Stimulated activated CD8-positive, alpha-beta memory T cell treated with anti-CD3 and anti-CD28 coated beads, Interleukin-4, amount 100 ng/mL, for 24 hours (primary cell): ENCODE measurements around the gene PYY.
"Not testable (repeated sequence)": the region's sequence is repeated elsewhere in the genome, so short reads cannot be mapped to it uniquely, and the experiment has no call there.

Experiments
- DNase-seq: peaks from one replicate; pipeline ENCODE4 v3.0.0-alpha.2; 2020; ENCODE audit warnings: low read depth

PYY gene

GRCh38 chr17:43978078-43978477 is 24.3 kb upstream of the PYY start:
- no peak for DNase-seq

DNA sequence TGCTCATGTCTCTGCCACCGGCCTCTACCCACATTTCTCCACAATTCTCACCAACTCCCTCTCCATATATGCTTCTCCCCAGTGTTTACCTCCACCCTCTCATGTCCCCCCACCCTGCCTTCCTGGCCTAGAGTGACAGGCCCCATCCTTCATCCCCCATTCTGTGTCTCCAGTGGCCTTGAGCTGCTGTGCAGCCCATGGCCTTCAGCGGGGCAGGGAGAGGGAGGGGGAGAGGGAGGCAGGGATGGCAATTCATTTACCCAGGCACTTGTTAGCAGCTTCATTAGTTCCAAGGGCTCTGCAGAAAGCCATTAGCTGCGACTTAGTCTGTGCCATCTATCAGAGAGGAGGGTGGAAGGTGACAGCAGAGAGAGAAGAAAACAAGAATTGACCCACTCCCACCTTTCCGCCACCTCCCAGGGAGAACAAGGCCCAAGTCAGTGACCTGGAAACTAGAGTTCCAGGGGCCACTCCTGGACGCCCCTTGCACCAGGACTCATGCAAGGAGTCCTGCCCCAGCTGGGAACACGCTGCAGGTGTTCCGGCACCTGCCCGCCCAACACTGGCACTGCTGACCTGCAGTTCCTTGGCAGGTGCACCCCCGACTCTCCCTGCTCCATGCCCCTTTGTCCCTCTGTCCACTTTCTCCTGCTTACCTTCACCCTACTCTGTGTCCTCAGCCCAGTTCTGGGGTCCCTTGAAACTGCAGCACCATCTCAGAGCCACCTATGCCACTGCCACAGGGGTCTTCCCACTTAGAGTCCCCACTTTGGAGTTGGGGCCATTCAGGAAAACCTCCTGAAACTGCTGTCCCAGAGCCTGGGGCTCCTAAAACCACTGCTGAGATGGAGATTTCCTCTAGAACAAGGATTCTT is 23.5 kb upstream of the PYY start:
- DNase-seq, result no peak

- no peak for DNase-seq
These were observed 22.2 kb upstream of the PYY start for GRCh38 chr17:43975898-43976297.

DNA sequence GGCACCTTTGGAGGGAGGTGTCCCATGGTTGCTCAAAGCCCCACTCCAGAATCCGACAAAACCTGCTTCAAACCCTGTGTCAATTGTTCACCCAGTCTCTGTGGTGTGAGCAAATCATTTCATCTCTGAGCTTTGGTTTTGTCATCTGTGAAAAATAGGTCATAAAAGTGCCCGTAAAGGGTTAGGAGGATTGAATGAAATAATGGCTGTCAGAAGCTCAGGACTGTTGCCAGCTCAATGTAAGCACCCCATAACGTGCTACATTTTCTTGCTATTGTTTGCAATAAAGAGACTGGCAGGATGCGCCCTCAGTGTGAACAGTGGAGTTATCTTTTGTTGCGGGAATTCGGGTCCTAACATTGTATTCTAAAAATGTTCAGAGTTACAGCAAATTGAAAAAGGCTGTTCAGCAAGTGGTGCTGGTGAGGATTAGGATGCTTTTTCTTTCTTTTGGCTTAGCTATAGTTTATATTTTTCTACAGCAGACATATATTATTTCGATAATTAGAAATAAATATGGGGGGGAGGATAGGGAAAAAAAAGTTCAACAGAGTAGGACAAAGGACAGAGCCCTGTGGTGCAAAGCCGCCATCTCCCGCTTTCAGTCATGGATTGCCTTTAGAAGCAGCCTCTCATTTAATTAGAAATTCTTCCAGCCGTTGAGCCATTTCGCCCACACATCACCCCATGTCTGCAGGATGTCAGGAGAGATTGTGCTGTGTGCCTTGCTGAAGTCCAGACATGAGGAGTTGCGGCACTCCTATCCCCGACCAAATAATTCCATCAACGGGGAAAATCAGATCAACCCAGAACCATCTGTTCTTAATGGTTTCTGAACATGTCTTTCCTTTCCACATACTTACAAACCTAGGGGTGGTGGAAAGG is 20.9 kb upstream of the PYY start:
- no peak for DNase-seq

DNA sequence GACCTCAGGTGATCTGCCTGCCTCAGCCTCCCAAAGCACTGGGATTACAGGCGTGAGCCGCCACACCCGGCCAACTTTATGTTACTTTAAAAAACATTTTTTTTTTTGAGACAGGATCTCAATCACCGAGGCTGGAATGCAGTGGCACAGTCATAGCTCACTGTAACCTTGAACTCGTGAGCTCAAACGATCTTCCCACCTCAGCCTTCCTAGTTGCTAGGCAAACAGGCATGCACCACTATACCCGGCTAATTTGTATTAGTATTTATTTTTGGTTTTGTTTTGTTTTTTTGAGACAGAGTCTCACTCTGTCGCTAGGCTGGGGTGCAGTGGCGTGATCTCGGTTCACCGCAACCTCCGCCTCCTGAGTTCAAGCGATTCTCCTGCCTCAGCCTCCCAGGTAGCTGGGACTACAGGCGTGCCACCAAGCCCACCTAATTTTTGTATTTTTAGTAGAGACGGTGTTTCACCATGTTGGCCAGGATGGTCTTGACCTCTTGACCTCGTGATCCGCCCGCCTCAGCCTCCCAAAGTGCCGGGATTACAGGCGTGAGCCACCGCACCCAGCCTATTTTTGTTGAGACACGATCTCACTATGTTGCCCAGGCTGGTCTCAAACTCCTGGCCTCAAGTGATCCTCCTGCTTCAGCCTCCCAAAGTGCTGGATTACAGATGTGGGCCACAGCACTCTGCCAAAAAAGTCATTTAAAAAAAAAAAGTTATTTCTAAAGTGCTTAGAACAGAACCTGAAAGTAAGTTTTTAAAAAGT is 18.9 kb upstream of the PYY start:
- DNase-seq, result not testable (repeated sequence)

GRCh38 chr17:43971436-43971835 is 17.7 kb upstream of the PYY start:
- DNase-seq, result not testable (repeated sequence)

- DNase-seq, result no peak
These were observed 16.6 kb upstream of the PYY start for GRCh38 chr17:43970366-43970765.

DNA sequence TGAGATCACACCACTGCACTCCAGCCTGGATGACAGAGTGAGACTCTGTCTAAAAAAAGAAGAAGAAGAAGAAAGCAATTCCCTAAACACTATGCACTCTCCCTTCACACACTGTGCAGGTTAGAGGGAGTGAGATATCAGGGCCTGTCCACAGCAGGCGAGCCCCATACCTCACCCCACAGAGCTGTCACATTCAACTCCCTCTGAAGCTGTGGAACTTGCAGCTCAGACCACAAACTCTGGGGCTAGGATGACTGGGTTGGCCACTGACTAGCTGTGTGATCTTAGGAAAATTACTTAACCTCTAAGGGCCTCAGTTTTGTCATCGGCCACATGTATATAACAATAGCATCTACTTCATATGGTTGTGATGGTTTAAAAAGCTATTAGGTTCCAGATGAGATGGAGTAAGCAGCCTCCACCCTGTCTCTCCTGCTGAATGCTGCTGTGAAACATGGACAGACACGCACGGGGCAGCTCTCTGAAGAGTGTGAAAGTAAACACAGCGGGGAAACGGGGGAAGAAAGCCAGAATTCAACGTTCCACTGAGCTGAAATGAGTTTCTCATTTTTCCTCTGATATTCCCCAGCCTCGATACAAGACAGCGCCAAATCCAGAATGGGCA is 13.6 kb upstream of the PYY start:
- DNase-seq, result no peak

DNA sequence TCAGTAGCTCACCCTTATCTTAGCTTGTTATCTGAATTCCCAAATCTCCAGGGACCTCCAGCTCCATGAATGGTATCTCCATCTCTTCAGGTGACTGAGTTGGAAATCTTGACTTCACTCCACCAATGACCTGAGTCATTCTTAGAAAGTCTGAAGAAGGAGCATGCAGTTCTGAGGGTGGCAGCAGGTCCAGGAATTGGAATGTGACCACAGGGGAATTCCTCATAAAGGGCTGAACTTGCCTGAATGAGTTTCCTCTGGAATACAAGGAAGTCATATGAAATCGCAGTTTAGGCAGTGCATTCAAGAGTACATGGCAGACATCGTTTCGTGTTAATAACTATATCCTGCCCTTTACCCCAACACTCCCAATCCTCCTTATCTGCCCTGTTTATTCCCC is 12.5 kb upstream of the PYY start:
- no peak for DNase-seq

GRCh38 chr17:43962479-43962878 is 8.7 kb upstream of the PYY start:
- DNase-seq, result no peak

DNA sequence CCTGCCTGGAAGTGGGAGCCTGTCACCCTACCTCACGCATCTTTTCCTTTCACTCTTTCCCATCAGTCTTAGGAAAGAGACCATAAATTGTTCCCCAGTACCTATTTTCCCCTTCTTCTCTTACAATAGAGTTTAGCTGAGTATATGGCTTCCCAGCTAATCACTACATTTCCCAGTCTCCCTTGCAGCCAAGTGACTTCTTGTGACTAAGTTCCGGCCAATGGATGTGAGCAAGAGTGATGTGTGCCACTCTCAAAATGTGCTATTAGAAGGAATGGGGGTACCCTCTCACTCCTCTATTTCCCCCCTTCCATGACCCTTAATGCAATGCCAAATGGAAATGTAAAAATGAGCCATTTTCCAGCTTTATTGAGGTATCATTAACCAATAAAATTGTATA is 8.2 kb upstream of the PYY start:
- no peak for DNase-seq

- DNase-seq, result not testable (repeated sequence)
These were observed 7.6 kb upstream of the PYY start for GRCh38 chr17:43961292-43961691.

- DNase-seq, result no peak
These were observed 5.1 kb upstream of the PYY start for GRCh38 chr17:43958748-43959352.

GRCh38 chr17:43956222-43956621 is 2.5 kb upstream of the PYY start:
- no peak for DNase-seq

GRCh38 chr17:43952724-43953666 is 745 bp downstream of the PYY start:
- no peak for DNase-seq

- no peak for DNase-seq
These were observed 1.4 kb downstream of the PYY start for GRCh38 chr17:43952351-43952723.

DNA sequence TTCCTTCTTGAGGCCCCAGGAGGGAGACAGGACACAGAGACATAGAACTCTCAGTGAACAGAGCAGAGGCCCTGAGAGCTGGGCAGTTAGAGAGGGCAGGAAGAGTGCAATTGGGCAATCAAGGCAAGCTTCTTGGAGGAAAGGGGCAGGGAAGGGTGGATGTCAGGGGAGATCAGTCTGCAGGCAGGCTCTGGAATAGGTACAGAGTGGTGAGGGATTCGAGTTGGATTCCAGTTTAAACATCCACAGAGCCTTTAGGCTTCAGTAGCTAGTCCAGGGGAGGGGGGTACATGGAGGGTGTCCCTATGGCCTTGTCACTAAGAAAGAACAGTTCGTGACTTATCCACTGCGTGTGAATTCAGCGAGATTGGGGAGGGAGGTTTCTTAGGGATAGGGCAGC is 2.0 kb downstream of the PYY start:
- no peak for DNase-seq

GRCh38 chr17:43950554-43950953 is 3.2 kb downstream of the PYY start:
- DNase-seq, result no peak

DNA sequence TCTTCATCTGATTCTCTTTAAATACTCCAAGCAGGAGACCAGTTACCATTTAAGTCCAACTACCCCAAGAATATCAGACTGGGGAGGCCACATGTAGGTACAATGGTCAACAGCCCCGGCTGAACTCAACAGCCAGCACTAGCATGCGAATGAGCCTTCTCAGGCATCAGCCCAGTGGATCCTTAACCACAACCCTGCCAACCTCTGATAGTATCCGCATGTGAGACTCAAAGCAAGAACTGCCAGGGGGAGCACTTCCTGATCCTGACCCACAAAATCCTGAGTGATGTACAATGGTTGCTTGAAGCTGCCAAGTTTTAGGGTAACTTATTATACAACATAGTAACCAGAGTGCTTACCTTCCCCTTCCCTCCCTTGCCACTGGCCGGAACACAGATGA is 4.0 kb downstream of the PYY start:
- DNase-seq, result no peak

GRCh38 chr17:43946781-43947180 is 7.0 kb downstream of the PYY start:
- DNase-seq, result no peak
